HepG2 (cell line): ENCODE measurements around the gene ING5. TPM values are rescaled to one million over a fixed set of nuclear protein-coding genes. Genes with fewer than 3 reads are reported as not detected.

Source experiments
- AGO1 ChIP-seq: fragments of 200-400 bp; formaldehyde crosslinking; IDR thresholded peaks from 2 replicates; pipeline ENCODE4 v1.6.1; 2017; ENCODE audit warnings: mild to moderate bottlenecking, low read depth, low read length, moderate library complexity; ENCODE audit not compliant: poor library complexity, severe bottlenecking
- CHCHD3 ChIP-seq: sonication (generic); formaldehyde crosslinking; IDR thresholded peaks from 2 replicates; pipeline ENCODE4 v1.8.0; 2022; ENCODE audit warnings: mild to moderate bottlenecking, missing genetic modification reagents, moderate library complexity
- MAZ ChIP-seq, 2 experiments: sonication (generic) in 1 of 2; formaldehyde crosslinking in 1 of 2; IDR thresholded peaks; 2 replicates each; pipeline versions ENCODE4 v1.5.0 to v1.6.1; 2012 to 2020; ENCODE audit warnings: low read depth in 2 of 2, mild to moderate bottlenecking in 2 of 2, borderline replicate concordance in 1 of 2, improper control_type of control experiment in 1 of 2, low read length in 1 of 2, missing genetic modification reagents in 1 of 2, moderate library complexity in 1 of 2
- NFE2 ChIP-seq: sonication (generic); formaldehyde crosslinking; IDR thresholded peaks from 2 replicates; pipeline ENCODE4 v1.4.0; 2020; ENCODE audit warnings: missing genetic modification reagents
- NR2F2 ChIP-seq: IDR thresholded peaks from 2 replicates; pipeline ENCODE4 v1.6.1; 2012; ENCODE audit warnings: low read depth, inconsistent platforms, borderline replicate concordance
- TAF1 ChIP-seq: sonication (generic); formaldehyde crosslinking; IDR thresholded peaks from 2 replicates; pipeline ENCODE4 v1.4.0; 2020; ENCODE audit warnings: missing genetic modification reagents
- TMF1 ChIP-seq: sonication (generic); formaldehyde crosslinking; IDR thresholded peaks from 2 replicates; pipeline ENCODE4 v1.8.1; 2022; ENCODE audit warnings: low read depth, missing genetic modification reagents
- ZFP82 ChIP-seq: sonication (generic); formaldehyde crosslinking; IDR thresholded peaks from 2 replicates; pipeline ENCODE4 v1.5.1; 2020; ENCODE audit warnings: mild to moderate bottlenecking, missing genetic modification reagents, borderline replicate concordance
- ZNF318 ChIP-seq: sonication (generic); formaldehyde crosslinking; IDR thresholded peaks from 2 replicates; pipeline ENCODE4 v1.4.0; 2020; ENCODE audit warnings: mild to moderate bottlenecking, missing genetic modification reagents
- ZNF451 ChIP-seq: sonication (generic); formaldehyde crosslinking; IDR thresholded peaks from 2 replicates; pipeline ENCODE4 v1.5.0; 2020; ENCODE audit warnings: mild to moderate bottlenecking, missing genetic modification reagents
- ZNF788 ChIP-seq: sonication (generic); formaldehyde crosslinking; IDR thresholded peaks from 2 replicates; pipeline ENCODE4 v1.5.0; 2020; ENCODE audit warnings: mild to moderate bottlenecking, missing genetic modification reagents, borderline replicate concordance
- polyA plus RNA-seq, 8 experiments: library from polyadenylated mRNA; depleted of rRNA in 3 of 8; stranded (reverse) in 7 of 8; unstranded in 1 of 8; fragments of >200 nt; fragmentation: Illumina TruSeq in 4 of 8; extraction: Trizol in 4 of 8; gene quantifications; 2 replicates each; pipeline versions ENCODE4 v1.2.1 to v1.2.3, GENCODE V29; 2011 to 2016; ENCODE audit warnings: low read depth in 4 of 8, missing spikeins in 1 of 8, mixed read lengths in 1 of 8; ENCODE audit not compliant: insufficient read depth in 1 of 8
- total RNA-seq, 5 experiments: library from RNA; depleted of rRNA; stranded (reverse); fragments of >200 nt; fragmentation: Illumina TruSeq; extraction: Trizol; gene quantifications; 2 replicates each; pipeline ENCODE4 v1.2.3, GENCODE V29; 2016; ENCODE audit warnings: low read depth in 1 of 5
- TF ChIP-seq, protein P1 (sequence below), 2 experiments: sonication (generic) in 1 of 2; formaldehyde crosslinking in 1 of 2; IDR thresholded peaks; 2 replicates each; pipeline versions ENCODE4 v1.6.1 to v1.9.0; 2014 to 2022; ENCODE audit warnings: antibody characterized with exemption in 1 of 2, borderline replicate concordance in 1 of 2, inconsistent platforms in 1 of 2, low read depth in 1 of 2, missing genetic modification reagents in 1 of 2

The ING5 gene
- total and polyA plus RNA-seq, 2 of the 13 experiments (the other 11 are each of a cell fraction or from before 2014, with no cell fraction given): 61.9 to 71.9 TPM

DNA sequence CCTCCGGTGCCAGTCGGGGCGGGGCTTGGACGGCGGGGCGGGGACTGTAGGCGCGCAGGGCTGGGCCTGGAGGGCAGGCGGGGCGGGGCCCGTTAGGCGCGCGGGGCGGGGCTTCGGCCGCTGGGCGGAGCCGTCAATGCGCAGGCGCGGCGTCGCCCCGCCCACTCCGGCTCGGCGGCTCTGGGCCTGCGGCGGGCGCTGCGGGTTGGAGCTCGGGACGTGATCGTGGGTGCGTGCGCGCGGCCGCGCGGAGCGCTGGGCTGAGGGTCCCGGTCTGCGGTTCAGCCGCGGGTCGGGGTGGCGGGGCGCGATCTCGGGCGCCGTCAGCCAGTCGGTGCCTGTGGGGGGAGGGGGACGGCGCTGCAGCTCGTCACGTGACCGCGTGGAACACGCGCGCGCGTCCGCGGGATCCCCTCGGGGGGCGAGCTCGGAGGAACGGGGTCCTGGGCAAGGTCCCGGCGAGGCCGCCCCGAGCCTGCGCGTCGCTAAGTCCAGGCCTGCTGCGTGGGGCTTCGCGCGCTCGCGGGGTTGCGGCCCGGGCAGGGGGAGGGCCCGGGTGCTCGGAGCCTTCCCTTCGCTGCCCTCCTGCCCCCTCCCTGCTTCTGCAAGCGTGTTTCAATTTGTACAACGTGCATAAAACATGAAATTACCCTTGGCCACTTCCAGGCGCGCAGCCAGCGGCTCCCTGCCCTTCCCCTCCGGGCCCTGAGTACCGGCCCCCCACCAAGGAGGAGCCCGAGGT, 32.8 kb downstream of the ING5 start, which contains the start of gene D2HGDH (continued):
- TF ChIP-seq NFE2 (CRISPR knock-in tag) (no peak), ZNF318 (CRISPR knock-in tag) (peak; percentile 44; the same call in 1 of the 2 replicates), NR2F2 (no peak), MAZ (IDR thresholded peaks at IDR 0.05; ENCODE audit: borderline replicate concordance, low read depth, low read length) (0 out of 2 replicates have a peak, but pooled peaks have one; percentile 14), MAZ (CRISPR knock-in tag; IDR thresholded peaks at IDR 0.05; ENCODE audit: low read depth) (peak; percentile 87), CHCHD3 (CRISPR knock-in tag) (peak; percentile 77), ZFP82 (CRISPR knock-in tag) (peak; percentile 60; the same call in 1 of the 2 replicates), TAF1 (peak; percentile 58; the same call in 1 of the 2 replicates), ZNF788 (CRISPR knock-in tag) (no peak; the same call in none of the 2 replicates), TMF1 (CRISPR knock-in tag) (peak; percentile 88), AGO1 (peak; percentile 13), ZNF451 (peak; percentile 81)
- TF ChIP-seq, protein P1, sequence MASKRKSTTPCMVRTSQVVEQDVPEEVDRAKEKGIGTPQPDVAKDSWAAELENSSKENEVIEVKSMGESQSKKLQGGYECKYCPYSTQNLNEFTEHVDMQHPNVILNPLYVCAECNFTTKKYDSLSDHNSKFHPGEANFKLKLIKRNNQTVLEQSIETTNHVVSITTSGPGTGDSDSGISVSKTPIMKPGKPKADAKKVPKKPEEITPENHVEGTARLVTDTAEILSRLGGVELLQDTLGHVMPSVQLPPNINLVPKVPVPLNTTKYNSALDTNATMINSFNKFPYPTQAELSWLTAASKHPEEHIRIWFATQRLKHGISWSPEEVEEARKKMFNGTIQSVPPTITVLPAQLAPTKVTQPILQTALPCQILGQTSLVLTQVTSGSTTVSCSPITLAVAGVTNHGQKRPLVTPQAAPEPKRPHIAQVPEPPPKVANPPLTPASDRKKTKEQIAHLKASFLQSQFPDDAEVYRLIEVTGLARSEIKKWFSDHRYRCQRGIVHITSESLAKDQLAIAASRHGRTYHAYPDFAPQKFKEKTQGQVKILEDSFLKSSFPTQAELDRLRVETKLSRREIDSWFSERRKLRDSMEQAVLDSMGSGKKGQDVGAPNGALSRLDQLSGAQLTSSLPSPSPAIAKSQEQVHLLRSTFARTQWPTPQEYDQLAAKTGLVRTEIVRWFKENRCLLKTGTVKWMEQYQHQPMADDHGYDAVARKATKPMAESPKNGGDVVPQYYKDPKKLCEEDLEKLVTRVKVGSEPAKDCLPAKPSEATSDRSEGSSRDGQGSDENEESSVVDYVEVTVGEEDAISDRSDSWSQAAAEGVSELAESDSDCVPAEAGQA (IDR thresholded peaks at IDR 0.05; ENCODE audit: low read depth): 0 out of 2 replicates have a peak, but pooled peaks have one; percentile 14
- TF ChIP-seq, protein P1 (CRISPR knock-in tag; IDR thresholded peaks at IDR 0.05; ENCODE audit: borderline replicate concordance): no peak; the same call in none of the 2 replicates
